HG03457 (cell line): ENCODE data around the gene PARVB.

Source experiments
- ATAC-seq: cut with Tn5 transposase; IDR thresholded peaks from one replicate; pipeline ENCODE4 v1.9.1; 2021; ENCODE audit warnings: moderate number of reproducible peaks; ENCODE audit not compliant: unreplicated experiment

The PARVB gene

GRCh38 chr22:44130076-44130711, 106.1 kb downstream of the PARVB start:
- ATAC-seq: no peak

DNA sequence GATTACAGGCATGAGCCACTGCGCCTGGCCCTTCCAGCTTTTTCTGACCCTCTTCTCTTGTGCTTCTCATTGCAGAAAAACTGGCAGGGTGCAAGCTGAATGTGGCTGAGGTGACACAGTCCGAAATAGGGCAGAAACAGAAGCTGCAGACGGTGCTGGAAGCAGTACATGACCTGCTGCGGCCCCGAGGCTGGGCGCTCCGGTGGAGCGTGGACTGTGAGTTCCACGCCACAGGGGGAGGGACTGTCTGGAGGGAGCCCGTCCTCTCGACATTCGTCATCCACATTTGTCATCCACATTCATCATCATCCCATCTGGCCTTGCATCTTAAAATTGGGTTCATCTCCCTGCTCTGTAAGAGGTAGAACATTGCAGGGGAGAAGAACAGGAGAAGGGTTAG, 107.3 kb downstream of the PARVB start:
- ATAC-seq: no peak

GRCh38 chr22:44131989-44132685, 108.0 kb downstream of the PARVB start:
- no peak for ATAC-seq

DNA sequence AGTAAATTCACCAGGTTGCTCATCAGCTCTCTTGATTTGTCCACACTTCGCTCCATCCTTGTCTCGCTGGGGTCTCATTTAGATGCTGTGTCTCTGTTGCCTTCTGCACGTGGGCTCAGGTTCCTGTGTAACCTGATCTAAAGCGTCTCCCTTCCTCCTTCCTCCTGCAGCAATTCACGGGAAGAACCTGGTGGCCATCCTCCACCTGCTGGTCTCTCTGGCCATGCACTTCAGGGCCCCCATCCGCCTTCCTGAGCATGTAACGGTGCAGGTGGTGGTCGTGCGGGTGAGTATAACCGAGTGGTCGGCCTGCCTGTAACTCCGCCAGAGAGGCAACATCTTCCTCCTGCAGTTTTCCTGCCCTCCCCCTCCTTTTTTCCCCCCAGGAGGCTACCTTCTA, 108.6 kb downstream of the PARVB start:
- no peak for ATAC-seq

DNA sequence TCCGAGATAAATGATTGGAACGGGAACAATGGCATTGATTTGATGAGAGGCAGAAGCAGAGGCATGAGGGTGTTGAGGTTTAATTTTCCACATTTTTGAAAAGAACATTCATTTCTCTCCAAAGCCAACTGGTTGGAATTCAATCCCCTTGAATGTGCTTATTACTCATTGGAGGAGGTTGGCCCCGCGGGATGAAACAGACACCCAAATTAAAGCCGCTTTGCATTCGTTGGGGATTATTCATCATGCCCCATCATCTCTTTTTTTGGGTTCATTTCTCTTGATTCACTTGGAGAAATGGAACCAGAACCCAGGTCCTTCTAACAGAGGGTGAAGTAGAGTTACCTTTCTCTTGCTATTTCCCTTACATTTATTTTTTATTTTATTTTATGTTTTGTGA, 109.1 kb downstream of the PARVB start:
- no peak for ATAC-seq

GRCh38 chr22:44133901-44134571, 109.9 kb downstream of the PARVB start:
- ATAC-seq: no peak

DNA sequence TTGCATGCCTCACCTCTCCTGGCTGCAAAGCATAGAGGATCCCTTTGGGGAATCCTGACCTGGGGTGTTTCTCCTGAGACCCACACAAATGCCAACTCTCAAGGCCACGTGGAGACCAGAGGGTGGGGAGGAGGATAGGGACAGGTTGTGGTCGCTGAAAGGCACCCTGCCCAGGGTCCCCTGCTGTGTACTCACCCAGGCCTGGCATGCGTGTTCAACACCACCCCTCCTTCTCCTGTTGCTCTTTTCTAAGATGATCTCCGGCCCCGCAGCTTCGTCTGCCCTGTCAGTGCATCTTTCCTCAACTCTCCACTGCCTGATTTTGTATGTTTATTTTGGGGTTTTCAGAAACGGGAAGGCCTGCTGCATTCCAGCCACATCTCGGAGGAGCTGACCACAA, 112.0 kb downstream of the PARVB start:
- no peak for ATAC-seq

DNA sequence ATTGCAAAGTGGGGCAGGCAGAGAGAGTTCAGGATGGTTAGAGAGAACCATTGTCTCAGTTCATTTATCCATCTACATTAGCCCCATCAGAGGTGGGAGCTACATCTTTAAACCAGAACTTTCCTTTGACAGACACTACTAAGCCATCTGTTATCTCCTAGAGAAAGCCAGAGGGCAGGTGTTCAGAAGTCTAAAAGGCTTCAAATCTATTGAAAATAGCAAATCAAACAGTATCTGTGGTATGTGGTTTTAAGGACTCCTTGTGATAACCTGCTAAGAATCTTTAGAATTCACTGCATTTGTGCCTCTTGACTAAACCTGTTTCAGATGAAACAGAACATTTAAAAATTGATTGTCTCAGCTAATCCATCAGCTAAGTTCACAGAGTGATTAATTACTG, 112.7 kb downstream of the PARVB start:
- ATAC-seq: no peak

DNA sequence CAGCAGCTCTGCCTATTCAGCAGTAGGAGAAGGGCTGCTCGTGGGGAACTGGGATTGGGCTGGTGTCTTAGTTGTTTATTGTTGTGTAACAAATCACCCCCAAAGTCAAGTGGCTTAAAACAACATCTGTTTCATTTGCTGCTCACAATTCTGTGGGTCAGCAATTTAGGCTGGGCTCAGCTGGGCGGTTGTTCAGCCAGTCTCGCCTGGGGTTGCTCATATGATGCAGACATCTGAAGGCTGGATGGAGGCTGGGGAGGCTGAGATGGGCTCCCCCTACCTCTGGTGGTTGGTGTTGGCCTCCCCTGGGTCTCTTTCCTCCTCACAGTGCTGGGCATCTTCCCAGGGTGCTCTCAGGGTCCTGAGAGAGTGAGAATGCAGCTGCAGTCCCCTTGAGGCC, 113.3 kb downstream of the PARVB start:
- no peak for ATAC-seq

DNA sequence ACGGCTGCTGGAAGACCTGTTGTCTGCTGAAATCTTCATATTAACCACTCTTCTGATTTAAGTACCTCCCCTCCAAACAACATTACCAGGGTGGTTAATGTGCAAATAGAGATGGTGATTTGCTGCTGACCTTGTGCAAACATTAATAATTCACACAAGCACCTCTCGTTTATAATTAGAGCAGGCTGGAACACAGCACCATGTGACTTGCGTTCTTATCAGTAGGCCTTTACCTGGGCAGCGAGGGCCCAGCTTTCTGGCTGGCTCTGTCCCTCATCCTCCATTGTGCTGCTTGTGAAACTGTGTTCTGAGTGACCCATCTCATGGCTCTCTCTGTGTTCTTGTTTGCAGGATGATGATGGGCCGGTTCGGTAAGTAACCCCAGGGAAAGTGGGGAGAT, 115.7 kb downstream of the PARVB start:
- no peak for ATAC-seq

DNA sequence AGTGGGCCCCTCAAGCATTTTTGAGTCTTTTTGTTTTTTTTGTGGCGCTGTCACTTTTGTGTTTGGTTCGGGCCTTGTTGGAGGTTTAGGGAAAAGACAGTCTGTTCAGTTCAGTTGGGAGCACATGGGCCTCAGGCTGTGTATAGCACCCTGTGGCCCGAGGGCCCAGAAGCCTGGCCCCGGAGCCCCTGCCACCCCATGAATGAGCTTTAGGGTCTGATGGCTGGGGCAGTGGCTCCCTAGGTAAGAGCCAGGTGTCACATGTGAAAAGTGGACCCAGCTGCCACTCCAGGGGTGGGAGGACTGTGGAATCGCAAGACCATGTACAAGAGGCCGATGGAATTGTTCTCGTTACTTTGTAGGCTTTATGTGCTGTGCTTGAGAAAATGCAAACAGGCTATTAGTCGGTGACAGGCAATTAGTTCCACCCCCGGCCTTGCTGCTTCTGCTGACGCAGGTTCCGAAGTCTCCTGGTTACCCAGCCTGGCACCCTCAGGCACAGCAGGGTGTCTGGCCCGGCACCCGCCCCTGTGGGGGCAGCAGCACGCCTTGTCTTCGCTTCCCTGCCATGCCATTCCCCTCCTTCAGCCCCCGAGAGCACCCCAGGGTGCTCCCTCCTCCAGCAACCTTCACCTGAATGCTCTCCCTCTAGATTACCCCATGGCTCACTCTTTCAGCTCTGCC, 118.5 kb downstream of the PARVB start:
- ATAC-seq: no peak

GRCh38 chr22:44143105-44143474, 119.0 kb downstream of the PARVB start:
- no peak for ATAC-seq

GRCh38 chr22:44143579-44143978, 119.5 kb downstream of the PARVB start:
- ATAC-seq: no peak

DNA sequence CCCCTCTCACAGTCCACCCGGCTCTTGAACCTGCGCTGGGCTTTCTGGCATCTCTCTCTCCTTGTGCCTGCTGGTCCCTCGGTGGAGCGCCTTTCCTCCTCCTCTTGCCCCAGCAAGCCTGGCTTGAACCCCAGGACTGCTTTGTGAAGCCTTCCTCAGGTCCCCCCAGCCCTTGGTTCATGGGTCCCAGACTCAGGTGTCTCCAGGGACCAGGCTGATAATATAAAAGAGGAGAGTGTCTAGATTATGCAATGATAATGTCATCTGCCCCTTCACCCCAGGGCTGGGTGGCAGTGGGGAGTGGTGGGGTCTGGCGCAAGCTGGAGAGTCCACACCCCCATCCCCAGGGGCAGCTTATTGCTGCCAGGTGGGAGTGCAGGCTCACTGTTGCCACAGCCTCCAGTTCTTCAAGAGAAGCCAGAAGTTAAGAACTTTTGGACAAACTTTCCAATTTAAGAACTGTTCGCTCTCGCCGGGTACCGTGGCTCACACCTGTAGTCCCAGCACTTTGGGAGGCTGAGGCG, 120.0 kb downstream of the PARVB start:
- ATAC-seq: no peak

DNA sequence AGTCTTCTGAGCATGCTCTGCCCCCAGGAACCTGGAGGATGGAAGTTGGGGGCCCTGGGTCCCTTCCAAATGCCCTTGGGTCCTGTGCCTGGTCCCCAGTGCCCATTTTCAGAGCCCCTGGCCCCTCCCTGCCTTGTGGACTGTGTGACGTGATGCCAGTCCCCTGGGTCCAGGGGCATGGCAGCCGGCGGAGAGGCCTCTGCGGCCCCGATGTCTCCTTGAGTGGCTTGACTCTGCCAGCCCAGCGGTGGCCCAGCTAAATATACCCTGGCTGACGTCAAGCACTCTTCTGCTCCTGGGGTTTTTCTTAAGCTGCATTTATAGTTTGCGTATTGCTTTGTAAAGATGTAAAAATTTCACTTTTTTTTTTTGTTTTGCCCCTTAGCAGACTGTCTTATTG, 121.4 kb downstream of the PARVB start:
- no peak for ATAC-seq

- no peak for ATAC-seq
Observed at GRCh38 chr22:44146088-44146861, 122.2 kb downstream of the PARVB start.

- no peak for ATAC-seq
Observed at GRCh38 chr22:44147008-44147645, 123.0 kb downstream of the PARVB start.

DNA sequence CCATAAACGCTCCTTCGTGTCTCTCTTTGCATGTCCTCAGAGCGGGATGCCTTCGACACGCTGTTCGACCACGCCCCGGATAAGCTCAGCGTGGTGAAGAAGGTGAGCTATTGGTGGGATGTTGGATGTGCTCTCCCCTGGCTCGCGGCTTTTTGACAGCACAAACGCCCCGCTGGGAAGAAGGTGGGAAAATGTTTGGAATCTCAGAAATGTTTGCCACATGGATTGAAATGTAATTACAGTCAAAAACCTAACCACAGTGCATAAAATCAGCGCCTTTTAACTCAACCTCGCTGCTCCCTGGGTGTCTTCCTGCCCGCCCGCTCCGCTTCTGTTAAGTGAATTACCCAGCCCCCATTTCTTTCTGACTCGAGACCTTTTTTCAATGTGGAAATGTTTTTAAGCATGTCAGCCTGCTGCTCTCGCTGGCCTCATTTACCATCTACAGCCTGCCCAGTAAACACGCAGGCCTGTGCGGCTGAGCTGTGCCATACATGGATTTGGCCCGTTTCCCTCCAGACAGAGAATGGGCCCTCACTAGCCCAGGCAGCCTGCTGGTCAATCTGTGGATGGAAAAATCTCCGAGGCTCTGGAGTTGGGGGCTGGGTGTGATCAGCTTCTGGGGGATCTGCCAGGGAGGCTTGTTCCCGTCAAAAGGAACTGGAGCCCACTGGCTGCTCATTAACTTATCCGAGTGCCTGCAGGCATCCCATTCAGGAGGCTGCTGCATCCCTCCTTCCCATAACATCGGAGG, 123.9 kb downstream of the PARVB start:
- ATAC-seq: no peak

GRCh38 chr22:44151676-44152075, 127.6 kb downstream of the PARVB start:
- ATAC-seq: no peak

- no peak for ATAC-seq
Observed at GRCh38 chr22:44153710-44154109, 129.6 kb downstream of the PARVB start.
